CD8-positive, alpha-beta memory T cell (primary cell): Measurements from ENCODE around the gene HSH2D. TPM values are rescaled to one million over a fixed set of nuclear protein-coding genes. Genes with fewer than 3 reads are reported as not detected.

Experiments
- CTCF ChIA-PET: fragments of 350-600 bp; sonication (Branson Sonifier 250); formaldehyde crosslinking; loops from one replicate; lab custom pipeline; 2021; ENCODE audit warnings: antibody characterized with exemption; lab: Charles Lee
- POLR2A ChIA-PET: fragments of 350-600 bp; sonication (Branson Sonifier 250); formaldehyde crosslinking; loops from one replicate; lab custom pipeline; 2021; ENCODE audit warnings: antibody characterized with exemption; lab: Charles Lee
- DNase-seq, 5 donors: peaks; one replicate each; pipeline versions ENCODE4 v3.0.0 to v3.0.0-alpha.2; 2020 to 2022; ENCODE audit warnings: mixed read lengths in 1 of 5
- H3K27ac ChIP-seq: one replicate; pipeline ENCODE4 v1.7.0; 2013; ENCODE audit warnings: low read depth, mild to moderate bottlenecking, low read length, moderate library complexity
- H3K27me3 ChIP-seq: 2 replicates; pipeline ENCODE4 v1.7.0; 2013; ENCODE audit warnings: low read length, mild to moderate bottlenecking; ENCODE audit not compliant: insufficient read depth, poor library complexity, severe bottlenecking
- H3K36me3 ChIP-seq: 2 replicates; pipeline ENCODE4 v1.7.0; 2013; ENCODE audit warnings: mild to moderate bottlenecking, low read length, moderate library complexity; ENCODE audit not compliant: insufficient read depth
- H3K4me1 ChIP-seq: 2 replicates; pipeline ENCODE4 v1.7.0; 2013; ENCODE audit warnings: mild to moderate bottlenecking, low read length, moderate library complexity; ENCODE audit not compliant: insufficient read depth
- H3K4me3 ChIP-seq: 2 replicates; pipeline ENCODE4 v1.7.0; 2013; ENCODE audit warnings: mild to moderate bottlenecking, low read length
- H3K9me3 ChIP-seq: 2 replicates; pipeline ENCODE4 v1.7.0; 2013; ENCODE audit warnings: mild to moderate bottlenecking, low read length
- H3K27ac Mint-ChIP-seq, 8 donors: one replicate each; pipeline ENCODE4 v1.8.0; 2020 to 2021; ENCODE audit warnings: mixed read lengths in 8 of 8, mild to moderate bottlenecking in 6 of 8, inconsistent platforms in 3 of 8, moderate library complexity in 3 of 8
- H3K27me3 Mint-ChIP-seq, 2 donors: one replicate each; pipeline ENCODE4 v1.8.0; 2020 to 2021; ENCODE audit warnings: mixed read lengths in 2 of 2, mild to moderate bottlenecking in 1 of 2, moderate library complexity in 1 of 2
- H3K36me3 Mint-ChIP-seq, 3 donors: one replicate each; pipeline ENCODE4 v1.8.0; 2020 to 2021; ENCODE audit warnings: mixed read lengths in 3 of 3, inconsistent platforms in 1 of 3, mild to moderate bottlenecking in 1 of 3
- H3K4me1 Mint-ChIP-seq, 3 donors: one replicate each; pipeline ENCODE4 v1.8.0; 2020 to 2021; ENCODE audit warnings: mixed read lengths in 3 of 3, inconsistent platforms in 1 of 3, mild to moderate bottlenecking in 1 of 3
- H3K4me3 Mint-ChIP-seq, 7 donors: one replicate each; pipeline ENCODE4 v1.8.0; 2020 to 2021; ENCODE audit warnings: mixed read lengths in 7 of 7, mild to moderate bottlenecking in 6 of 7, moderate library complexity in 4 of 7, inconsistent platforms in 2 of 7
- H3K9me3 Mint-ChIP-seq, 5 donors: one replicate each; pipeline ENCODE4 v1.8.0; 2020 to 2022; ENCODE audit warnings: mixed read lengths in 5 of 5, mild to moderate bottlenecking in 3 of 5, moderate library complexity in 2 of 5, inconsistent platforms in 1 of 5
- polyA plus RNA-seq: library from polyadenylated mRNA; unstranded; fragments of 300-500 nt; fragmentation: Illumina TruSeq; gene quantifications from one replicate; pipeline ENCODE4 v1.2.3, GENCODE V29; 2021
- total RNA-seq, 2 experiments: library from RNA; stranded (reverse); gene quantifications; one replicate each; pipeline ENCODE4 v1.2.3, GENCODE V29; 2021

Gene HSH2D
- total and polyA plus RNA-seq, 3 experiments from 2014 or later: 8.6 to 12.8 (median 9.3) TPM

DNA sequence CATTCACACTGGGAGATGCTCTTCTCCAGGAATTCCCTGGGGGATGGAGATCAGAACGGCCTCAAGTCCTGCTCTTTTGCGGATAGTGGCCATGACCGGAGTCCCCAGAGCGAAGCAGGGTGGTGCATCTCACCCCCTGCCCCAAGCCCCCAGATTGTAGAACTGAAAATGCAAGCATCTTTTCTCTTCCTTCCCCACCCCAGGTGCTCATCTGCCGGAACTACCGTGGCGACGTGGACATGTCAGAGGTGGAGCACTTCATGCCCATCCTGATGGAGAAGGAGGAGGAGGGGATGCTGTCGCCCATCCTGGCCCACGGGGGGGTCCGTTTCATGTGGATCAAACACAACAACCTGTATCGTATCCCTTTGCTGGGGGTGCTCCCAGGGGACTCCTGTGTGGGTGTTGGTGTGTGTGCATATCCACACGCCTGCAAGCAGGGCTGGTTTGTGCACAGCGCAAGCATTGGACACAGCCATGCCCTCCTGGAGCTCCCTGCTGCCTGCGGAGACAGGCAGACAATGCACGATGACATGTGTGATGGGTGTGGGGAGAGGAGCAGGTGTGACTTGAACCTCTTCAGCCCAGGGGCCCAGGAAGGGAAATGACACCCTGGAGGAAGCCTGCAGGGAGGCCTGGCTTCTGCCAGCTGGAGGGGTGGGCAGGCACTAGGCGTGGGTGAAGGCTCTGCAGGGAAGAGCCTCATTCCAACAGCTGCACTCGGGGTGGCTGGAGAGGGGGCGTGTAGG is 59.9 kb downstream of the HSH2D start:
- Histone ChIP-seq H3K36me3 (peaks cover 24% of the 10 kb centered on the region), H3K27ac (no peak overlapping the region), H3K9me3 (no peaks in the 10 kb centered on the region), H3K27me3 (no peaks in the 10 kb centered on the region), H3K4me1 (peaks cover 15% of the 10 kb centered on the region), H3K4me3 (no peak overlapping the region)
- ChIA-PET POLR2A (no interaction called here), CTCF (no interaction called here)
- H3K36me3 Mint-ChIP-seq: peaks cover 0 to 78% (median 15%) of the 10 kb centered on the region in 3 donors
- H3K9me3 Mint-ChIP-seq: no peaks in the 10 kb centered on the region
- H3K4me3 Mint-ChIP-seq: no peak overlapping the region
- peak in 1 of 5 donors; percentile 30 for DNase-seq
- H3K4me1 Mint-ChIP-seq: peaks cover 35 to 58% (median 58%) of the 10 kb centered on the region in 3 donors
- H3K27ac Mint-ChIP-seq: peak overlapping the region in 2 of 8 donors; percentile 11 to 79
- H3K27me3 Mint-ChIP-seq: no peaks in the 10 kb centered on the region

- H3K27me3 ChIP-seq: no peaks in the 10 kb centered on the region
- H3K27ac ChIP-seq: no peak overlapping the region
- ChIA-PET CTCF (no interaction called here), POLR2A (no interaction called here)
- H3K36me3 ChIP-seq: peaks cover 28% of the 10 kb centered on the region
- no peaks in the 10 kb centered on the region for H3K27me3 Mint-ChIP-seq
- H3K4me1 Mint-ChIP-seq: peaks cover 32 to 54% (median 54%) of the 10 kb centered on the region in 3 donors
- H3K4me3 ChIP-seq: no peak overlapping the region
- H3K4me3 Mint-ChIP-seq: no peak overlapping the region
- H3K27ac Mint-ChIP-seq: peak overlapping the region in 2 of 8 donors; percentile 11 to 79
- peaks cover 11% of the 10 kb centered on the region for H3K4me1 ChIP-seq
- no peaks in the 10 kb centered on the region for H3K9me3 ChIP-seq
- DNase-seq: no peak
- no peaks in the 10 kb centered on the region for H3K9me3 Mint-ChIP-seq
- peaks cover 0 to 83% (median 15%) of the 10 kb centered on the region in 3 donors for H3K36me3 Mint-ChIP-seq
These were observed 60.5 kb downstream of the HSH2D start for GRCh38 chr19:16204005-16204294.

DNA sequence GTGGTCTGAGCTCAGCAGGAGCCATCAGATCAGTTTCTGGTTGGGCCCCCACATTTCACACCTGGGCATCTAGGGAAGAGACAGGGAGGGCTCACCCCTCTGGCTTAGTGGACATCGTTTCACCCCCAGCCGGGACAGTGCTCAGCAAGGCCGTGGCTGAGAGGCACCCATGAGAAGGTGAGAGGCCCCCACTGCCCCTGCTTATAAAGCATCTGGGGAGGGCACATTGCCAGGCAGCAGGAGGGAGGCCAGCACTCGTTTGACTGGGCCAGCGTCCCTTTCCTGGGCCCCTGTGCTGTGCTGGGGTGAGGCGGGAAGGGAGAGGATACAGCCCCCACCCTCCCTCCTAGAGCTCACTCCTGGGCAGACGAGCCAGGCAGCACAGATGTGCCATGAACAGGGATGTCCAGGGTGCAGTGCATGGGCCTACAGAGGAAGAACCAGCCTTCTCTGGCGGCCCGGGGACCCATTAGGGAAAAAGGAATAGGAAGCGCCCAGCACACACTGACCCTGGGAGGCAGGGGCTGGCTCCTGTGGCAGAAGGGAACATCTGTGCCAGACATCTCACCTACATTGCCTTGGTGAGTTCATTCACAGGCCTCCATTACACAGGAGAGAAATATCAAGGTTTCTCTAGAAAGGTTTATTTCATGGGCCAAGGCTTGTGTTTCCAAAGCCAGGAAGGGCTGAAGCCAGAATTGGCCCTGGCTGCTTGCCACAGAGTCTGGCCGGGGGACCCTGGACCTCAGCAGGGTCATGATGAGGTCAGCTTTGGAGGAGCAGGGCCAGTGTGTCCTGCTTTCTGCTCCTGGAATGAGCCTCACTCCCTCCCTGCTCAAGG is 61.9 kb downstream of the HSH2D start:
- CTCF ChIA-PET: no interaction called here
- Mint-ChIP-seq H3K4me1 (peaks cover 25 to 55% (median 47%) of the 10 kb centered on the region in 3 donors), H3K9me3 (no peaks in the 10 kb centered on the region), H3K27me3 (no peaks in the 10 kb centered on the region), H3K4me3 (no peak overlapping the region), H3K36me3 (peaks cover 0 to 87% (median 29%) of the 10 kb centered on the region in 3 donors), H3K27ac (peak overlapping the region in 1 of 8 donors; percentile 43)
- Histone ChIP-seq H3K4me3 (no peak overlapping the region), H3K27ac (no peak overlapping the region), H3K27me3 (no peaks in the 10 kb centered on the region), H3K4me1 (peaks cover 7% of the 10 kb centered on the region), H3K36me3 (peaks cover 43% of the 10 kb centered on the region), H3K9me3 (no peaks in the 10 kb centered on the region)
- POLR2A ChIA-PET: no interaction called here
- peak in 1 of 5 donors; percentile 28 for DNase-seq

- ChIA-PET CTCF (no interaction called here), POLR2A (no interaction called here)
- H3K9me3 ChIP-seq: no peaks in the 10 kb centered on the region
- peak in 1 of 5 donors; percentile 29 for DNase-seq
- no peaks in the 10 kb centered on the region for H3K27me3 ChIP-seq
- H3K36me3 Mint-ChIP-seq: peaks cover 0 to 86% (median 26%) of the 10 kb centered on the region in 3 donors
- H3K9me3 Mint-ChIP-seq: no peaks in the 10 kb centered on the region
- H3K27me3 Mint-ChIP-seq: no peaks in the 10 kb centered on the region
- peaks cover 43% of the 10 kb centered on the region for H3K36me3 ChIP-seq
- no peak overlapping the region for H3K4me3 ChIP-seq
- H3K4me3 Mint-ChIP-seq: no peak overlapping the region
- H3K4me1 Mint-ChIP-seq: peaks cover 22 to 54% (median 45%) of the 10 kb centered on the region in 3 donors
- peak overlapping the region in 2 of 8 donors; percentile 52 to 66 for H3K27ac Mint-ChIP-seq
- peaks cover 7% of the 10 kb centered on the region for H3K4me1 ChIP-seq
- no peak overlapping the region for H3K27ac ChIP-seq
These were observed 62.6 kb downstream of the HSH2D start for GRCh38 chr19:16206046-16206605.

GRCh38 chr19:16206637-16207036 is 63.2 kb downstream of the HSH2D start:
- Histone ChIP-seq H3K4me3 (no peak overlapping the region), H3K27me3 (no peaks in the 10 kb centered on the region), H3K36me3 (peaks cover 43% of the 10 kb centered on the region), H3K27ac (no peak overlapping the region), H3K4me1 (peaks cover 7% of the 10 kb centered on the region), H3K9me3 (no peaks in the 10 kb centered on the region)
- Mint-ChIP-seq H3K4me3 (no peak overlapping the region), H3K9me3 (no peaks in the 10 kb centered on the region), H3K4me1 (peaks cover 20 to 55% (median 46%) of the 10 kb centered on the region in 3 donors), H3K27ac (peak overlapping the region in 3 of 8 donors; percentile 56 to 87 (median 72)), H3K36me3 (peaks cover 0 to 88% (median 27%) of the 10 kb centered on the region in 3 donors), H3K27me3 (no peaks in the 10 kb centered on the region)
- CTCF ChIA-PET: no interaction called here
- POLR2A ChIA-PET: no interaction called here
- DNase-seq: peak in 1 of 5 donors; percentile 23

DNA sequence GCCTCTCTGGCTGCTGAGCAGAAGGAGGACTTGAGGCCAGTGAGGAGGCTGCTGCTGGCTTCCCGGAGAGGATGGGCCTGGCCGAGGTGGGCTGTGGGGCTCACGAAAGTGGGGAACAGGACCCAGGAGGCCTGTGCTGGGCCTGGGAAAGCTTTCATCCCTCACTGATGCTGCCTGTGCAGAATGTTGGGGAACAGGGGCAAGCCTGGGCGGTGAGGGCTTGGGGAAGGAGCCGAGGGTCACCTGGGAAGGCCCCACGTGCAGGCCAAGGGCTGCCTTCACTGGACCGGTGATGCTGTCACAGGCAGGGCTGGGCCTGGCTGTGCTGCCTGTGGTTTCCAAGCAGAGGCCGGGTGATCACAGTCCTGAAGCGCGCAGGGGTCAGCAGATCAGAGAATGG is 63.6 kb downstream of the HSH2D start:
- CTCF ChIA-PET: interaction anchor here (0.6 kb wide), 1 partner anchor 25 kb away, joined by 3 read pairs; no protein-coding TSS in a partner anchor
- H3K4me1 Mint-ChIP-seq: peaks cover 24 to 58% (median 48%) of the 10 kb centered on the region in 3 donors

GRCh38 chr19:16207490-16208025 is 64.1 kb downstream of the HSH2D start:
- Mint-ChIP-seq H3K36me3 (peaks cover 0 to 91% (median 31%) of the 10 kb centered on the region in 3 donors), H3K9me3 (no peaks in the 10 kb centered on the region), H3K27ac (peak overlapping the region in 4 of 8 donors; percentile 65 to 95 (median 85)), H3K4me3 (no peak overlapping the region), H3K4me1 (peaks cover 26 to 60% (median 49%) of the 10 kb centered on the region in 3 donors), H3K27me3 (no peaks in the 10 kb centered on the region)
- no peak overlapping the region for H3K27ac ChIP-seq
- no peaks in the 10 kb centered on the region for H3K9me3 ChIP-seq
- no peaks in the 10 kb centered on the region for H3K27me3 ChIP-seq
- DNase-seq: no peak
- H3K36me3 ChIP-seq: peaks cover 43% of the 10 kb centered on the region
- ChIA-PET CTCF (interaction anchor here (0.6 to 0.8 kb wide), 2 partner anchors 26 to 175 kb away, joined by 3 read pairs; no protein-coding TSS in a partner anchor), POLR2A (no interaction called here)
- H3K4me3 ChIP-seq: no peak overlapping the region
- peaks cover 15% of the 10 kb centered on the region for H3K4me1 ChIP-seq

More for the DNA sequence above, 63.6 kb downstream of the HSH2D start:
- DNase-seq: no peak
- H3K4me1 ChIP-seq: peaks cover 10% of the 10 kb centered on the region
- no peaks in the 10 kb centered on the region for H3K9me3 ChIP-seq
- H3K4me3 ChIP-seq: no peak overlapping the region
- POLR2A ChIA-PET: no interaction called here
- Mint-ChIP-seq H3K36me3 (peaks cover 0 to 90% (median 31%) of the 10 kb centered on the region in 3 donors), H3K27ac (peak overlapping the region in 2 of 8 donors; percentile 56 to 95), H3K4me3 (no peak overlapping the region), H3K27me3 (no peaks in the 10 kb centered on the region), H3K9me3 (no peaks in the 10 kb centered on the region)
- no peaks in the 10 kb centered on the region for H3K27me3 ChIP-seq
- H3K36me3 ChIP-seq: peaks cover 43% of the 10 kb centered on the region
- no peak overlapping the region for H3K27ac ChIP-seq
